Sigmoid colon (tissue), 7 donors: ENCODE results near the gene CD248. TPM values are rescaled to one million over a fixed set of nuclear protein-coding genes. Genes with fewer than 3 reads are reported as not detected.

ENCODE experiments used
- DNase-seq: peaks from one replicate; pipeline ENCODE4 v3.0.0-alpha.2; 2019
- H3K27ac ChIP-seq, 4 donors: fragments of 200-600 bp; sonication (generic); one replicate each; pipeline ENCODE4 v1.5.1; 2016 to 2019; ENCODE audit warnings: mild to moderate bottlenecking in 1 of 4
- H3K27me3 ChIP-seq, 3 donors: fragments of 200-600 bp; sonication (generic); one replicate each; pipeline ENCODE4 v1.5.1; 2019; ENCODE audit warnings: mild to moderate bottlenecking in 1 of 3
- H3K36me3 ChIP-seq, 4 donors: fragments of 200-600 bp; sonication (generic); one replicate each; pipeline ENCODE4 v1.5.1; 2016 to 2019
- H3K4me1 ChIP-seq, 4 donors: fragments of 200-600 bp; sonication (generic); one replicate each; pipeline ENCODE4 v1.5.1; 2017 to 2019
- H3K4me3 ChIP-seq, 4 donors: fragments of 200-600 bp; sonication (generic); one replicate each; pipeline ENCODE4 v1.5.1; 2017 to 2019; ENCODE audit warnings: mild to moderate bottlenecking in 2 of 4, moderate library complexity in 1 of 4
- H3K9me3 ChIP-seq, 4 donors: fragments of 200-600 bp in 3 of 4; sonication (generic) in 3 of 4; one replicate each; pipeline versions ENCODE4 v1.5.1 to v1.6.1; 2013 to 2019
- CTCF ChIP-seq, 4 experiments: fragments of 450-650 bp in 3 of 4; fragments of 200-600 bp in 1 of 4; IDR thresholded peaks; one replicate each; pipeline ENCODE4 v1.5.1; 2016 to 2019; ENCODE audit warnings: antibody characterized with exemption in 4 of 4, mild to moderate bottlenecking in 3 of 4, moderate library complexity in 2 of 4
- EP300 ChIP-seq, 4 donors: sonication (generic); formaldehyde crosslinking; IDR thresholded peaks; one replicate each; pipeline ENCODE4 v1.6.1; 2017; ENCODE audit warnings: antibody characterized with exemption in 4 of 4
- POLR2A ChIP-seq, 2 donors: fragments of 450-650 bp; IDR thresholded peaks; one replicate each; pipeline ENCODE4 v1.6.1; 2016; ENCODE audit warnings: antibody characterized with exemption in 2 of 2, mild to moderate bottlenecking in 2 of 2, moderate library complexity in 2 of 2
- POLR2AphosphoS5 ChIP-seq, 4 donors: sonication (generic); formaldehyde crosslinking; IDR thresholded peaks; one replicate each; pipeline ENCODE4 v1.6.1; 2017; ENCODE audit warnings: antibody characterized with exemption in 4 of 4
- WGBS, 2 donors: extraction: QIAGEN DNeasy Blood & Tissue Kit; methylation state at CpG; one replicate each; pipeline ENCODE4 v1.1.7; 2013; 5-methylcytosine and 5-hydroxymethylcytosine counted together
- intact Hi-C: fragments of 100-400 bp; cut with DNase I; formaldehyde crosslinking; loops from one replicate; pipeline ENCODE4 v1.15.1; 2023
- polyA plus RNA-seq, 3 donors: library from polyadenylated mRNA; stranded (reverse); fragments of 200-250 nt; gene quantifications; one replicate each; pipeline ENCODE4 v1.2.3, GENCODE V29; 2013
- total RNA-seq, 4 donors: library from RNA; depleted of rRNA; stranded (reverse); fragments of >200 nt; gene quantifications; one replicate each; pipeline ENCODE4 v1.1.0, GENCODE V29; 2016
- donor health status: healthy with polysubstance abuse.
- donor health status: Bipolar disorder and iron deficiency.
- donor health status: healthy.

CD248 gene
- 10 to 100 TPM in 2 of 4 donors, 1 to 10 TPM in 2; 5.8 to 26.3 (median 13.0) TPM for total RNA-seq
- polyA plus RNA-seq: 10 to 100 TPM in 1 of 3 donors, 1 to 10 TPM in 2; 1.2 to 13.7 (median 3.0) TPM

- H3K27ac ChIP-seq: peak within 1 kb of the TSS; percentile 86 to 94 (median 90)
- H3K27me3 ChIP-seq: no peaks in the 10 kb centered on the region
- intact Hi-C loops: no loop called here
- peak within 1 kb of the TSS; percentile 42 to 60 (median 52) for H3K4me3 ChIP-seq
- DNase-seq: peak; percentile 92
- peaks cover 0 to 63% (median 61%) of the 10 kb centered on the region in 4 donors for H3K4me1 ChIP-seq
- peak; percentile 40 to 77 (median 58) for TF ChIP-seq POLR2AphosphoS5 (IDR thresholded peaks at IDR 0.05)
- TF ChIP-seq POLR2A (IDR thresholded peaks at IDR 0.05): no peak
- no peak for TF ChIP-seq EP300 (IDR thresholded peaks at IDR 0.05)
- TF ChIP-seq CTCF (IDR thresholded peaks at IDR 0.05): no peak
- WGBS, 2 donors: 25 to 62% methylated on average over 29 of the region's 29 CpGs
- H3K36me3 ChIP-seq: no peaks in the 10 kb centered on the region
- H3K9me3 ChIP-seq: no peaks in the 10 kb centered on the region
These were observed at the start of gene CD248 for GRCh38 chr11:66316849-66317251. Gene CD248 (minus strand): TSS chr11:66317044. CDS start chr11:66317027, 17 bp downstream.

- no peaks in the 10 kb centered on the region for H3K36me3 ChIP-seq
- H3K27ac ChIP-seq: no peak overlapping the region
- no peak overlapping the region for H3K4me3 ChIP-seq
- intact Hi-C loops: no loop called here
- peaks cover 0 to 2% (median under 1%) of the 10 kb centered on the region in 4 donors for H3K4me1 ChIP-seq
- WGBS, 2 donors: 86 to 89% methylated on average over 14 of the region's 14 CpGs
- H3K9me3 ChIP-seq: no peaks in the 10 kb centered on the region
- TF ChIP-seq POLR2A (IDR thresholded peaks at IDR 0.05) (no peak), POLR2AphosphoS5 (IDR thresholded peaks at IDR 0.05) (no peak), CTCF (IDR thresholded peaks at IDR 0.05) (no peak), EP300 (IDR thresholded peaks at IDR 0.05) (no peak)
- DNase-seq: peak; percentile 42
- peaks cover 0 to 13% (median 4%) of the 10 kb centered on the region in 3 donors for H3K27me3 ChIP-seq
These were observed 49.1 kb upstream of the CD248 start for GRCh38 chr11:66365711-66366619.

- no peaks in the 10 kb centered on the region for H3K36me3 ChIP-seq
- WGBS, 2 donors: 94 to 98% methylated on average over 6 of the region's 6 CpGs
- H3K27ac ChIP-seq: no peak overlapping the region
These were observed 48.3 kb upstream of the CD248 start for GRCh38 chr11:66365166-66365565.

GRCh38 chr11:66363805-66364535, 47.1 kb upstream of the CD248 start:
- Histone ChIP-seq H3K27ac (no peak overlapping the region), H3K36me3 (no peaks in the 10 kb centered on the region), H3K27me3 (peaks cover 0 to under 1% (median 0%) of the 10 kb centered on the region in 3 donors), H3K4me1 (no peaks in the 10 kb centered on the region), H3K4me3 (no peak overlapping the region), H3K9me3 (no peaks in the 10 kb centered on the region)
- DNase-seq: no peak
- TF ChIP-seq CTCF (IDR thresholded peaks at IDR 0.05): peak in 1 of 4 experiments; percentile 23
- no peak for TF ChIP-seq POLR2AphosphoS5 (IDR thresholded peaks at IDR 0.05)
- TF ChIP-seq POLR2A (IDR thresholded peaks at IDR 0.05): no peak
- WGBS, 2 donors: 72 to 81% methylated on average over 15 of the region's 15 CpGs
- intact Hi-C loops: no loop called here

More at GRCh38 chr11:66365166-66365565, 48.3 kb upstream of the CD248 start:
- TF ChIP-seq EP300 (IDR thresholded peaks at IDR 0.05) (no peak), POLR2AphosphoS5 (IDR thresholded peaks at IDR 0.05) (no peak), POLR2A (IDR thresholded peaks at IDR 0.05) (no peak), CTCF (IDR thresholded peaks at IDR 0.05) (no peak)
- Histone ChIP-seq H3K4me3 (no peak overlapping the region), H3K4me1 (no peaks in the 10 kb centered on the region), H3K9me3 (no peaks in the 10 kb centered on the region), H3K27me3 (peaks cover 0 to 5% (median 4%) of the 10 kb centered on the region in 3 donors)
- intact Hi-C loops: no loop called here
- DNase-seq: peak; percentile 24
